ENCODE results near the gene CCNL2.

CCNL2 gene

GRCh38 chr1:1374929-1375662, 24.0 kb downstream of the CCNL2 start, which contains the start of gene AURKAIP1:
Gene AURKAIP1 (minus strand): TSS chr1:1375207. CDS start chr1:1374756, 451 bp downstream.
- peak; percentile 22 for TF ChIP-seq CTCF (IDR thresholded peaks at IDR 0.05; ENCODE audit: poor library complexity, severe bottlenecking)
- DNase-seq (ENCODE audit: low spot score), result peak; percentile 98
- Histone ChIP-seq H3K27ac (ENCODE audit: poor library complexity, severe bottlenecking) (peak within 1 kb of the TSS; percentile 63), H3K4me3 (ENCODE audit: severe bottlenecking) (peak within 1 kb of the TSS; percentile 78), H3K27me3 (ENCODE audit: insufficient read depth, poor library complexity, severe bottlenecking) (no peaks in the 10 kb centered on the region), H3K9me3 (ENCODE audit: severe bottlenecking) (no peaks in the 10 kb centered on the region), H3K36me3 (ENCODE audit: low read depth) (peaks cover 8% of the 10 kb centered on the region), H3K4me1 (ENCODE audit: insufficient read depth, poor library complexity, severe bottlenecking) (peaks cover 4% of the 10 kb centered on the region)
- ATAC-seq (ENCODE audit: low read depth), result peak; percentile 93

GRCh38 chr1:1374589-1374928, 24.6 kb downstream of the CCNL2 start:
- no peak; the same call in 2 of the 3 replicates for ATAC-seq (ENCODE audit: low read depth)
- Histone ChIP-seq H3K27me3 (ENCODE audit: insufficient read depth, poor library complexity, severe bottlenecking) (no peaks in the 10 kb centered on the region), H3K9me3 (ENCODE audit: severe bottlenecking) (no peaks in the 10 kb centered on the region), H3K27ac (ENCODE audit: poor library complexity, severe bottlenecking) (peak overlapping the region; percentile 63), H3K36me3 (ENCODE audit: low read depth) (peaks cover 8% of the 10 kb centered on the region), H3K4me1 (ENCODE audit: insufficient read depth, poor library complexity, severe bottlenecking) (peaks cover 4% of the 10 kb centered on the region), H3K4me3 (ENCODE audit: severe bottlenecking) (peak overlapping the region; percentile 78)
- no peak for DNase-seq (ENCODE audit: low spot score)
- no peak for TF ChIP-seq CTCF (IDR thresholded peaks at IDR 0.05; ENCODE audit: poor library complexity, severe bottlenecking)

- Histone ChIP-seq H3K27me3 (ENCODE audit: insufficient read depth, poor library complexity, severe bottlenecking) (no peaks in the 10 kb centered on the region), H3K4me1 (ENCODE audit: insufficient read depth, poor library complexity, severe bottlenecking) (peaks cover 4% of the 10 kb centered on the region), H3K9me3 (ENCODE audit: severe bottlenecking) (no peaks in the 10 kb centered on the region), H3K27ac (ENCODE audit: poor library complexity, severe bottlenecking) (peak overlapping the region; percentile 63), H3K4me3 (ENCODE audit: severe bottlenecking) (peak overlapping the region; percentile 78), H3K36me3 (ENCODE audit: low read depth) (peaks cover 8% of the 10 kb centered on the region)
- no peak for ATAC-seq (ENCODE audit: low read depth)
- TF ChIP-seq CTCF (IDR thresholded peaks at IDR 0.05; ENCODE audit: poor library complexity, severe bottlenecking), result no peak
- no peak for DNase-seq (ENCODE audit: low spot score)
Measured at GRCh38 chr1:1373815-1374588, 25.1 kb downstream of the CCNL2 start.

GRCh38 chr1:1373051-1373814, 25.9 kb downstream of the CCNL2 start:
- TF ChIP-seq CTCF (IDR thresholded peaks at IDR 0.05; ENCODE audit: poor library complexity, severe bottlenecking), result no peak
- Histone ChIP-seq H3K4me1 (ENCODE audit: insufficient read depth, poor library complexity, severe bottlenecking) (peaks cover 4% of the 10 kb centered on the region), H3K27me3 (ENCODE audit: insufficient read depth, poor library complexity, severe bottlenecking) (no peaks in the 10 kb centered on the region), H3K4me3 (ENCODE audit: severe bottlenecking) (no peak overlapping the region), H3K36me3 (ENCODE audit: low read depth) (peaks cover 8% of the 10 kb centered on the region), H3K9me3 (ENCODE audit: severe bottlenecking) (no peaks in the 10 kb centered on the region), H3K27ac (ENCODE audit: poor library complexity, severe bottlenecking) (peak overlapping the region; percentile 63)
- ATAC-seq (ENCODE audit: low read depth) (no peak), DNase-seq (ENCODE audit: low spot score) (no peak)

Data from RWPE2 (cell line).